Measurements from ENCODE around the gene CCND2. TPM values are rescaled to one million over a fixed set of nuclear protein-coding genes. Genes with fewer than 3 reads are reported as not detected.

The CCND2 gene
- total and polyA plus RNA-seq, 2 of the 4 experiments (the other 2 are of a cell fraction), result 1.1 to 2.3 TPM

- Histone ChIP-seq H3K4me2 (ENCODE audit: low read depth, low read length) (no peak overlapping the region; the same call in 1 of the 2 replicates), H3K27ac (ENCODE audit: insufficient read depth, low read length) (no peak overlapping the region), H3K27me3 (ENCODE audit: control insufficient read depth, insufficient read depth, low read length) (peaks cover 47% of the 10 kb centered on the region), H4K20me1 (ENCODE audit: insufficient read depth, low read length) (no peaks in the 10 kb centered on the region), H4K5ac (ENCODE audit: low read depth, low read length) (no peak overlapping the region), H2AK5ac (ENCODE audit: low read depth, low read length) (no peak overlapping the region), H3K36me3 (ENCODE audit: control insufficient read depth, insufficient read depth, low read length) (no peaks in the 10 kb centered on the region; the same call in 1 of the 2 replicates), H2BK20ac (ENCODE audit: low read depth, low read length) (no peak overlapping the region), H2BK15ac (ENCODE audit: low read depth, low read length) (no peak overlapping the region), H3K14ac (replicated peaks; ENCODE audit: low read depth, low read length) (no peak overlapping the region), H3K9me1 (ENCODE audit: insufficient read depth, low read length) (no peaks in the 10 kb centered on the region), H4K91ac (ENCODE audit: insufficient read depth, low read depth, low read length) (no peak overlapping the region), H2BK5ac (ENCODE audit: low read depth, low read length, poor library complexity, severe bottlenecking) (no peak overlapping the region), H3K56ac (ENCODE audit: extremely low read depth, insufficient read depth, low read length) (no peak overlapping the region), H3K9ac (ENCODE audit: low read depth, low read length) (no peak overlapping the region), H2BK120ac (ENCODE audit: low read depth, low read length) (no peak overlapping the region), H2AK9ac (replicated peaks; ENCODE audit: low read depth, low read length, poor library complexity) (no peak overlapping the region), H3K23ac (ENCODE audit: low read depth, low read length) (no peak overlapping the region), H3K4ac (ENCODE audit: low read depth, low read length) (no peak overlapping the region), H3K18ac (ENCODE audit: low read depth, low read length) (no peak overlapping the region), H3K4me3 (ENCODE audit: insufficient read depth, low read depth, low read length) (no peak overlapping the region), H4K8ac (ENCODE audit: low read depth in 2 of 2, low read length in 2 of 2) (no peak overlapping the region), H2AFZ (replicated peaks; ENCODE audit: low read length, poor library complexity) (no peak overlapping the region), H3K4me1 (ENCODE audit: control insufficient read depth, insufficient read depth, low read length) (peaks cover 3% of the 10 kb centered on the region; the same call in 1 of the 2 replicates), H3K9me3 (ENCODE audit: control insufficient read depth, insufficient read depth, low read length) (no peaks in the 10 kb centered on the region; the same call in 1 of the 2 replicates), H3K79me1 (ENCODE audit: low read depth in 1 of 2, low read length in 2 of 2) (no peaks in the 10 kb centered on the region)
- intact Hi-C loops (cut with micrococcal nuclease) (loop anchor here (1.0 to 5.0 kb wide), 6 partner anchors 169 to 976 kb away; no protein-coding TSS in a partner anchor), dilution Hi-C loops (cut with HindIII; ENCODE audit: low sequenced_read_pairs, unreplicated experiment) (no loop called here), in situ Hi-C loops (cut with MboI; ENCODE audit: low sequenced_read_pairs) (loop anchor here (5.0 kb wide), 2 partner anchors 169 to 389 kb away; no protein-coding TSS in a partner anchor)
- 0% methylated on average over 3 of the region's 10 CpGs; no CpG with 5 or more reads in 1 of the 2 experiments for WGBS, 2 experiments (ENCODE audit: extremely low coverage in 2 of 2, insufficient read length in 1 of 2)
- DNase-seq, result peak; percentile 82
- CTCF ChIA-PET, result interaction anchor here (0.5 to 3.1 kb wide), 28 partner anchors 8 to 403 kb away, joined by 3 to 37 read pairs (median 5); no protein-coding TSS in a partner anchor
- BruUV-seq (replicated peaks), result no TSS peak
- POLR2A ChIA-PET (ENCODE audit: unreplicated experiment), result no interaction called here
- ATAC-seq (ENCODE audit: low read depth), result peak; percentile 77
- no peak for TF ChIP-seq MXI1 (IDR thresholded peaks at IDR 0.05; ENCODE audit: borderline replicate concordance, low read depth, low read length)
- no peak for TF ChIP-seq ELK1 (IDR thresholded peaks at IDR 0.05; ENCODE audit: borderline replicate concordance, low read depth, low read length)
- peak; percentile 82 for TF ChIP-seq SMC3 (IDR thresholded peaks at IDR 0.05; ENCODE audit: low read depth, low read length)
- no peak for TF ChIP-seq POLR2A (IDR thresholded peaks at IDR 0.05; ENCODE audit: low read depth, low read length)
- TF ChIP-seq NFE2L2 (IDR thresholded peaks at IDR 0.05; ENCODE audit: low read depth, low read length), result no peak
- no peak for TF ChIP-seq USF2 (IDR thresholded peaks at IDR 0.05; ENCODE audit: low read depth, low read length)
- TF ChIP-seq FOS (IDR thresholded peaks at IDR 0.05; ENCODE audit: low read depth, low read length), result 0 out of 2 replicates have a peak, but pooled peaks have one; percentile 19
- peak; percentile 95 for TF ChIP-seq RAD21 (IDR thresholded peaks at IDR 0.05; ENCODE audit: low read length)
- no peak for TF ChIP-seq MAFK (IDR thresholded peaks at IDR 0.05; ENCODE audit: low read depth, low read length)
- no peak for TF ChIP-seq BHLHE40 (IDR thresholded peaks at IDR 0.05; ENCODE audit: low read depth, low read length)
- TF ChIP-seq MAZ (IDR thresholded peaks at IDR 0.05; ENCODE audit: borderline replicate concordance, low read depth, low read length), result peak; percentile 82
- TF ChIP-seq RCOR1 (IDR thresholded peaks at IDR 0.05; ENCODE audit: insufficient replicate concordance, low read length), result no peak
- no peak for TF ChIP-seq RFX5 (IDR thresholded peaks at IDR 0.05; ENCODE audit: low read depth, low read length)
- peak; percentile 97 for TF ChIP-seq CTCF (conservative IDR thresholded peaks at IDR 0.05; ENCODE audit: low read depth, low read length)
- no peak for TF ChIP-seq CHD1 (IDR thresholded peaks at IDR 0.05; ENCODE audit: low read depth, low read length)
These were observed 3.1 kb downstream of the CCND2 start for GRCh38 chr12:4276524-4277204.

Data from IMR-90 (cell line).